Spleen (tissue), 11 donors: ENCODE measurements around the gene ACER3. TPM values are rescaled to one million over a fixed set of nuclear protein-coding genes. Genes with fewer than 3 reads are reported as not detected.
A peak's percentile ranks its signal among the peaks of the same experiment; 100 is the strongest.

Experiments used
- DNase-seq: peaks from one replicate; pipeline ENCODE4 v3.0.0-alpha.2; 2020
- H3K27ac ChIP-seq, 8 donors: fragments of 200-600 bp; sonication (generic) in 7 of 8; 1 replicate in 4 of 8; 2 replicates in 4 of 8; pipeline versions ENCODE4 v1.5.0 to v1.8.0; 2016 to 2021; ENCODE audit warnings: inconsistent platforms in 4 of 8, mild to moderate bottlenecking in 4 of 8, moderate library complexity in 1 of 8
- H3K27me3 ChIP-seq, 7 donors: fragments of 200-600 bp; sonication (generic) in 6 of 7; replicated peaks in 1 of 7; 1 replicate in 4 of 7; 2 replicates in 3 of 7; pipeline versions ENCODE4 v1.5.0 to v1.8.0; 2016 to 2021; ENCODE audit warnings: inconsistent platforms in 3 of 7, mild to moderate bottlenecking in 1 of 7
- H3K36me3 ChIP-seq, 6 donors: fragments of 200-600 bp; sonication (generic) in 5 of 6; 1 replicate in 4 of 6; 2 replicates in 2 of 6; pipeline versions ENCODE4 v1.5.0 to v1.8.0; 2016 to 2021; ENCODE audit warnings: inconsistent platforms in 2 of 6
- H3K4me1 ChIP-seq, 6 donors: fragments of 200-600 bp; sonication (generic) in 5 of 6; 1 replicate in 3 of 6; 2 replicates in 3 of 6; pipeline versions ENCODE4 v1.5.0 to v1.8.0; 2016 to 2021; ENCODE audit warnings: inconsistent platforms in 3 of 6
- H3K4me3 ChIP-seq, 8 donors: fragments of 200-600 bp; sonication (generic) in 7 of 8; 1 replicate in 4 of 8; 2 replicates in 4 of 8; pipeline versions ENCODE4 v1.5.0 to v1.8.0; 2016 to 2021; ENCODE audit warnings: inconsistent platforms in 4 of 8, mild to moderate bottlenecking in 4 of 8, moderate library complexity in 2 of 8
- H3K9me3 ChIP-seq, 8 donors: fragments of 200-600 bp; sonication (generic) in 7 of 8; 1 replicate in 4 of 8; 2 replicates in 4 of 8; pipeline versions ENCODE4 v1.5.0 to v1.8.0; 2016 to 2021; ENCODE audit warnings: inconsistent platforms in 4 of 8
- CTCF ChIP-seq, 11 experiments: fragments of 200-600 bp in 7 of 11; fragments of 450-650 bp in 4 of 11; sonication (generic) in 4 of 11; IDR thresholded peaks in 8 of 11; conservative IDR thresholded peaks in 3 of 11; 1 replicate in 7 of 11; 2 replicates in 4 of 11; pipeline versions ENCODE4 v1.4.0 to v1.8.0; 2016 to 2021; ENCODE audit warnings: antibody characterized with exemption in 11 of 11, inconsistent platforms in 4 of 11, mild to moderate bottlenecking in 1 of 11
- POLR2A ChIP-seq, 3 donors: fragments of 450-650 bp; IDR thresholded peaks; one replicate each; pipeline ENCODE4 v1.5.1; 2017; ENCODE audit warnings: antibody characterized with exemption in 3 of 3, mild to moderate bottlenecking in 1 of 3
- POLR2AphosphoS5 ChIP-seq, 3 donors: sonication (generic); formaldehyde crosslinking; IDR thresholded peaks; one replicate each; pipeline ENCODE4 v1.5.1; 2017; ENCODE audit warnings: antibody characterized with exemption in 3 of 3
- WGBS, 5 donors: extraction: QIAGEN DNeasy Blood & Tissue Kit in 3 of 5; methylation state at CpG; one replicate each; pipeline versions ENCODE4 v1.1.5 to v1.1.7; 2013 to 2018; 5-methylcytosine and 5-hydroxymethylcytosine counted together
- intact Hi-C: fragments of 100-400 bp; cut with DNase I; formaldehyde crosslinking; loops from one replicate; pipeline ENCODE4 v1.15.0; 2023; ENCODE audit warnings: low total_unique reads
- polyA plus RNA-seq, 3 donors: library from polyadenylated mRNA; stranded (reverse); fragments of 200-250 nt; gene quantifications; one replicate each; pipeline ENCODE4 v1.2.1, GENCODE V29; 2013
- total RNA-seq, 7 donors: library from RNA; depleted of rRNA in 3 of 7; stranded (reverse); fragments of >200 nt in 3 of 7; fragmentation: NEBNext Ultra II Directional in 4 of 7; extraction: Animal tissue kit (Norgen Biotek cat#: 25700) in 4 of 7; gene quantifications; one replicate each; pipeline versions ENCODE4 v1.1.0 to v1.2.1, GENCODE V29; 2016 to 2021
- donor health status: healthy with polysubstance abuse.
- donor health status: DM: no; HTN: no; CAD: no; lungs with moderate emphysema.
- donor health status: DM: no; HTN: no; CAD: no.
- donor health status: Bipolar disorder and iron deficiency.
- donor health status: healthy.
- donor health status: DM: no; HTN: no; CAD: no.
- donor health status: DM: yes; HTN: yes; CAD: no.

ACER3 gene
- total and polyA plus RNA-seq, 10 donors, result 2.9 to 52.2 (median 32.1) TPM

DNA sequence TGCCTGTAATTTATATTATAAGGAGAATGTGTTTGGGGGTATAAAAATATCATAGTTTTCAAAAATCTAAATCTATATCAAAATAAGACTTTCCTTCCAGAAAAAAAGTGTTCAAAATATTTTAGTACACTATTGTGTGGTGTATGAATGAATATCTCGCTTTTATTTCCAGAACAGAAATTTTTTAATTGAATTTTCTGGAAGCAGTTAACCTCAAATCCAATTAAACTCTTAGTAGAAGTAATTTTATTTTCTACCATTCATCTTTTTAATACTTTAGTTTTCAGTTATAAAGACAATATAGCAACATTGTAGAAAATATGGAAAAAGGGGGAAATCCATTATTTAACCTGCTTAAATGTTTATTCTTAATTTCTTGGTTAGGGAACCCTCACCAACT, 58.7 kb downstream of the ACER3 start:
- WGBS, 5 donors, result 54 to 72% (median 63%) methylated on average over 1 of the region's 1 CpG
- no peak for DNase-seq
- H3K27me3 ChIP-seq, result no peaks in the 10 kb centered on the region
- H3K4me3 ChIP-seq, result no peak overlapping the region
- peak overlapping the region in 1 of 8 donors; percentile 44 for H3K27ac ChIP-seq
- no peaks in the 10 kb centered on the region for H3K36me3 ChIP-seq
- TF ChIP-seq POLR2AphosphoS5 (IDR thresholded peaks at IDR 0.05) (no peak), POLR2A (IDR thresholded peaks at IDR 0.05) (no peak), CTCF (IDR thresholded peaks at IDR 0.05 in 8 of 11, conservative IDR thresholded peaks at IDR 0.05 in 3 of 11) (no peak)
- H3K9me3 ChIP-seq, result no peaks in the 10 kb centered on the region
- peaks cover 0 to 22% (median 17%) of the 10 kb centered on the region in 6 donors for H3K4me1 ChIP-seq
- intact Hi-C loops, result loop anchor here (10.0 kb wide), 1 partner anchor 185 kb away; no protein-coding TSS in a partner anchor

DNA sequence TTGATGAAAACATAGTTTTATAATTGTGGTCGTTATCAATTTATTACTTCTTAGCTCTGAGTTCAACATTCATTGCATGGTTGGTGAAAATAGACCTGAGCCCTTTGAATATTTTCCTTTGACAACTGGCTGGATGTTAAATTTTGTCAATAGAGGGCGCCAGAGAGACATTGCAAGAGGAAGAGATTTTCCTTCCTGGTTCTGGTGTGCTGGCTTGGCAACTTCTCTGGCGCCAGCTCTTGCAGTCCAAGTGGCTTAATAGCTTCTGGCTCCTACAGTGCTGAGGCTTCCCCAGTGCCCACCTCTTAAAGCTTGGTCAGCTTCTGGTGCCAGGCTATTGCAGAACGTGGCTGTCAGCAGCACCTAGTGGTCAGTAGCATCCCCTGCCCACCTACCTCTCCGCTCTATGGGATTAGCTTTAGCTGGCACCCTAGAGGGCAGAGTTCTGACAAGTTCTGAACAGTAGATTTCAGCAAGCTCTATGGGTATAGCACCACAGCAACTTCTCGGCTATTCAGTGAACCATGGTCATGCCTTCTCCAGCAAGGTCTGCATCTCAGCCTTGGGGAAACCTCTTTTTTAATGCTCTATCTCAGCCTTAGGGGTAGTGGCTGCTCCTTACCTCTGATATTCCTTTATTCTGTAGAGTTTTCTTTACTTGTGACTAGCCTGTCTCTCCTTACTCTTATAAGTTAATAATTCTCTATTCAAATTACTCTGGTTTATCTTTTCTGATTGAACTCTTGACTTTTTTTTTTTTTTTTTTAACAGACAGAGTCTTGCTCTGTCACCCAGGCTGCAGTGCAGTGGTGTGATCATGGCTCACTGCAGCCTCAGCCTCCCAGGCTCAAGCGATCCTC, 59.4 kb downstream of the ACER3 start:
- Histone ChIP-seq H3K36me3 (no peaks in the 10 kb centered on the region), H3K9me3 (no peaks in the 10 kb centered on the region), H3K4me3 (peak overlapping the region in 5 of 8 donors; percentile 9 to 54 (median 17)), H3K27ac (peak overlapping the region in 2 of 8 donors; percentile 27 to 44), H3K4me1 (peaks cover 0 to 22% (median 17%) of the 10 kb centered on the region in 6 donors), H3K27me3 (no peaks in the 10 kb centered on the region)
- WGBS, 5 donors, result 29 to 40% (median 38%) methylated on average over 5 to 7 of the region's 7 CpGs
- DNase-seq, result peak; percentile 75
- TF ChIP-seq POLR2AphosphoS5 (IDR thresholded peaks at IDR 0.05), result no peak
- TF ChIP-seq POLR2A (IDR thresholded peaks at IDR 0.05), result no peak
- peak; percentile 51 to 84 (median 73) for TF ChIP-seq CTCF (IDR thresholded peaks at IDR 0.05 in 8 of 11, conservative IDR thresholded peaks at IDR 0.05 in 3 of 11)
- intact Hi-C loops, result loop anchor here (5.0 to 10.0 kb wide), 2 partner anchors 108 to 185 kb away; no protein-coding TSS in a partner anchor

GRCh38 chr11:76927160-76927559, 66.4 kb downstream of the ACER3 start:
- Histone ChIP-seq H3K36me3 (peaks cover 0 to 22% (median 0%) of the 10 kb centered on the region in 6 donors), H3K27me3 (no peaks in the 10 kb centered on the region), H3K9me3 (no peaks in the 10 kb centered on the region), H3K4me3 (no peak overlapping the region), H3K4me1 (no peaks in the 10 kb centered on the region), H3K27ac (no peak overlapping the region)
- intact Hi-C loops, result no loop called here
- TF ChIP-seq CTCF (IDR thresholded peaks at IDR 0.05 in 8 of 11, conservative IDR thresholded peaks at IDR 0.05 in 3 of 11) (no peak), POLR2A (IDR thresholded peaks at IDR 0.05) (no peak), POLR2AphosphoS5 (IDR thresholded peaks at IDR 0.05) (no peak)
- WGBS, 5 donors, result 82 to 94% (median 89%) methylated on average over 5 of the region's 5 CpGs
- DNase-seq, result no peak

DNA sequence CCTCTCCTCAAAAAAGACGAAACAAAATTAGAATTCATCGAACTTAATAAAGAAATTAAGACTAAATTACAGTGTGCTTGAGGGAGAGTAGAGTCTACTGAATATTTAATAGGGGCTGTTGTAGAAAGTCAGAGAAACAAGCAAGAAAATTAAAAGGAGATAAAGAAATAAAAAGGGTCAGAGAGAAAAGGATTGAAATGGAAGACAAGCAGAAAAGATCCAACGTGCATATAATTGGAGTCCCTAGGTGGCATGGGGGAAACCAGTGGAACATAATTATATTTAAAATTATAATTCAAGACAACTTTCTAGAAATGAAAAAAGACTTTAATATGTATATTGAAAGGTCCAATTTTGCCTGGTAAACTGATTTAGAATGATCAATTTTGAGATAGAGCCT, 74.3 kb downstream of the ACER3 start:
- Histone ChIP-seq H3K9me3 (peaks cover 3 to 20% (median 18%) of the 10 kb centered on the region in 8 donors), H3K4me1 (no peaks in the 10 kb centered on the region), H3K36me3 (peaks cover 0 to 41% (median 0%) of the 10 kb centered on the region in 6 donors), H3K27ac (no peak overlapping the region), H3K27me3 (no peaks in the 10 kb centered on the region), H3K4me3 (no peak overlapping the region)
- WGBS, 5 donors, result 65 to 85% (median 77%) methylated on average over 3 of the region's 3 CpGs
- TF ChIP-seq POLR2A (IDR thresholded peaks at IDR 0.05), result no peak
- TF ChIP-seq CTCF (IDR thresholded peaks at IDR 0.05 in 8 of 11, conservative IDR thresholded peaks at IDR 0.05 in 3 of 11), result no peak
- no peak for TF ChIP-seq POLR2AphosphoS5 (IDR thresholded peaks at IDR 0.05)
- intact Hi-C loops, result no loop called here
- no peak for DNase-seq
